ENCODE measurements around the gene USP5. TPM values are rescaled to one million over a fixed set of nuclear protein-coding genes. Genes with fewer than 3 reads are reported as not detected.

Gene USP5
- total RNA-seq, 1 donor = 16.4 TPM

DNA sequence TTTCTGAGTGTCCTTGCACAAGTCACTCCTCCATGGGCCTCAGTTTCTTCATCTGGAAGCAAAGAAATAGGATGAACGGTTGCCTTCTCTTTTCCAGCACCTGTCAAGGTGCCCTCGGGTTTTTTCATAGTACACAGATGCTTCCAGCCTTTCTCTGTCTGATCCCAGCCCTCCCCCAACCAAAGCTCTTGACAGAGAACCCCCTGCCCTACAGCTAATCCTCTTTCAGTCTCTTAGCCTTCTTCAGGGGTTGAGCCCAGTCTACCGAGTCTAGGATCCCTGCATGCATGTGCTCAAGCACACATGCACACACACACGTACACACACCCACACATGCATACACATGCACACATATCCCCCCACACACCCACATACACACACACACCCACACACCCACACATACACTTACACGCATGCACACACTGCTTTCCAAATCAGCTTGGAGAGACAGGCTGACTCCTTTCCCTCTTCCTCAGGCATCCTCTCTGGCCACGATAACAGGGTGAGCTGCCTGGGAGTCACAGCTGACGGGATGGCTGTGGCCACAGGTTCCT is 5.6 kb upstream of the USP5 start:
- Histone ChIP-seq H3K27me3 (ENCODE audit: insufficient read depth, low read length) (no peaks in the 10 kb centered on the region), H3K4me3 (ENCODE audit: low read length) (no peak overlapping the region), H3K9me3 (ENCODE audit: low read depth, low read length) (no peaks in the 10 kb centered on the region), H3K4me1 (ENCODE audit: insufficient read depth, low read length) (peaks cover 20% of the 10 kb centered on the region)

DNA sequence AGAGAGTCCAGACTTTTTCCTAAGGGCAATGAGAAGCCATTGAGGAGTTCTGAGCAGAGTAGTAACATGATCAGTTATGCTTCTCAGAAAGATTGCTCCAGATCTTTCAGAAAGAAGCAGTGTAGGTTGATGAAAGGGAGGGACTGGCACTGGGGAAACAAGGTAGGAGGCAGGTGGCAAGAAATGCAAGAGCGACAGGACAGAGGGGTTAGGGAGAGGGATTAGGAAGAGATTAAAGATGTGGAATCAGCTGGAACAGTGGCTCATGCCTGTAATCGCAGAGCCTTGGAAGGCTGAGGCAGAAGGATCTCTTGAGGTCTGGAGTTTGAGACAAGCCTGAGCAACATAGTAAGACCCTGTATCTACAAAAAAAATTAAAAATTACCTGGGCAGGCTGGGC is 4.3 kb upstream of the USP5 start:
- H3K27me3 ChIP-seq (ENCODE audit: insufficient read depth, low read length) = no peaks in the 10 kb centered on the region
- H3K4me3 ChIP-seq (ENCODE audit: low read length) = no peak overlapping the region
- H3K9me3 ChIP-seq (ENCODE audit: low read depth, low read length) = no peaks in the 10 kb centered on the region
- peaks cover 21% of the 10 kb centered on the region for H3K4me1 ChIP-seq (ENCODE audit: insufficient read depth, low read length)

DNA sequence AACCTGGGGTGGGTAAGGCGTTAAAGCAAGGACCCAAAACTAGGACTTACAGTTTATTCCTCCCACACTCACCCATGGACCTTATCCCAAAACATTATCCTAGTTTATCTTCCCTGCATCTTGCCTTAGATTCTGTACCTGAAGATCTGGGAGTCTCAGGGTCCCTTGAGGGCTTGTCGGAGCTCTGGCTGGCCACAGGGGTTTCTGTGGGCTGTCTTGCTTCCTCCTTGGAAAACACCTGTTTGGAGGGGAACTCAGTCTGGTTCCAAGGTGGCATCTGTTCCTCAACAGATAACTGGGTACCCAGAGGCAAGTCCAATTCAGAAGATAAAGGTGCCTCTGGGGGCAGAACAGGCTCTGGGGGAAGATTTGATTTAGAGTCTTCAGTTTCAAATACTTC is 2.5 kb upstream of the USP5 start:
- peaks cover 39% of the 10 kb centered on the region for H3K4me1 ChIP-seq (ENCODE audit: insufficient read depth, low read length)
- H3K27me3 ChIP-seq (ENCODE audit: insufficient read depth, low read length) = no peaks in the 10 kb centered on the region
- no peak overlapping the region for H3K4me3 ChIP-seq (ENCODE audit: low read length)
- no peaks in the 10 kb centered on the region for H3K9me3 ChIP-seq (ENCODE audit: low read depth, low read length)

DNA sequence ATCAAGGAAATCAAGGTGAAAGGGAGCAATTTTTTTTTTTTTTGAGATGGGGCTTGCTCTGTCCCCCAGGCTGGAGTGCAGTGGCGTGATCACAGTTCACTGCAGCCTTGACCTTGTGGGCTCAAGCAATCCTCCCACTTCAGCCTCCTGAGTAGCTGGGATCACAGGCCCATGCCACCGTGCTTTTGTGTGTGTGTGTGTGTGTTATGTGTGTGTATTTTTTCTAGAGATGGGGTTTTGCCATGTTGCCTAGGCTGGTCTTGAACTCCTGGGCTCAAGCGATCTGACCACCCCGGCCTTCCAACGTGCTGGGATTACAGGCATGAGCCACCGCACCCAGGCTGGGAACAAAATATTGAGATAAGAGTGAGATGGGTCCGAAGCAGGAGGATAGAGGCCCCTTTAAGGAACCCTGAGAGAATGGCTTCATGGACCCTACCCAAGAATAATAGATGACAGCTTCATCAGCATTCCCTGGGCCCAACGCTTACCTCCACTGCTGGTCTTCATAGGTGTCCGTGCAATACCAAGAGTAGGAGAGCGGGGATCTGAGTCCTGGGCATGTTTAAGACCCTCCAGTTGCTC is 1.9 kb upstream of the USP5 start:
- H3K9me3 ChIP-seq (ENCODE audit: low read depth, low read length) = no peaks in the 10 kb centered on the region

DNA sequence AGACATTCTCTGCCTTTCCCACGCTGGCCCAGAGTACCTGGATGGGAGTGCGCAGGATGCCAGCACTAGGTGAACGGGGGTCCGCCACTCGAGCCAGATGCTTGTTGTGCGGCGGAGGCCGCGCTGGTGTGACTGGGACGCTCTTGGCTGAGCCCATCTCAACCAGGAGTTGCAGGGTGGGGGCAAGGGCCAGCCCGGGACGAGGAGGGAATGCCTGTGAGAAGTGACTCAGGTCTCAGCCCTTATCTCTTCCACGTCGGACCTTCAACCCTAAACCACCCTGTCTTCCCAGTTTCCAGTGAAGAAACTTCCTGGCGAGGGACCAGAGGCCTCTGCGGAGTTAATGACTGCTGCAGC is 1.2 kb upstream of the USP5 start:
- Histone ChIP-seq H3K4me1 (ENCODE audit: insufficient read depth, low read length) (peaks cover 39% of the 10 kb centered on the region), H3K9me3 (ENCODE audit: low read depth, low read length) (no peaks in the 10 kb centered on the region), H3K27me3 (ENCODE audit: insufficient read depth, low read length) (no peaks in the 10 kb centered on the region), H3K4me3 (ENCODE audit: low read length) (no peak overlapping the region)

More for the DNA sequence above, 1.9 kb upstream of the USP5 start:
- Histone ChIP-seq H3K4me1 (ENCODE audit: insufficient read depth, low read length) (peaks cover 39% of the 10 kb centered on the region), H3K27me3 (ENCODE audit: insufficient read depth, low read length) (no peaks in the 10 kb centered on the region), H3K4me3 (ENCODE audit: low read length) (no peak overlapping the region)

DNA sequence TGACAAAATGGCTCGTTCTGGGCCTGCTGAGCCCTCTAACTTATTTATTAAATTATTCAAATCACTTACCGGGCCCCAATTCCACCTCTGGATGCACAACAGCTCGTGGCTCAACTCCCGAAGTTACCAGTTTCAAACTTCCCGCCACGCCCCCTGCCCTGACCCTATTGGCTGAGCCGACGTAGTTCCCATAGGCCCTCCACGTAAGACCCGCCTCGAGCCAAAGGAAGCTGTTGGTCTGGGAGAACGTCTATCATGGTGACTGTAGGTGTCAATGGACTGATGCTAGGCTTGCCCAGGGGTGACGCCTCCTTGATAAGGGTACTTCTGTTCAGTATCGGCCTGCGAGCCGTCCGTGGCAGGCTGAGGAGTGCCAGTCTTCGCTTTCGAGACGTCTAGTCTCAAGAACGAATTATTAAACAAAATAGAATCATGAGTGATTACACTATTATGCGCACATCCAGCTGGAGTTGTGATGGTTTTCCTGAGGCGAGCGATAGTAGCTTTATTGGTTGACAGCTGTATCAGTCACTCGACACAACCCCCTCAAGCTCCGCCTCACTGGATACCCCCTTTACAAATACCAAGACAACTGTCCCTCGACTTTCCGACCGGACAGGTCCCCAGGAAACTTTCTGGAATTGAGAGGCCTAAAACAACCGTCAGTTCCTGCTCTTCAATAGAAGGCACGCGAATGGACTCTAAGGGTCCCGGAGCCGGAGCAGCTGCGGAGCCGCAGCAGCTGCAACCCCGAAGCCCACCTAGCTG is 613 bp upstream of the USP5 start, which contains the start of gene CDCA3:
TSS of gene CDCA3 (minus strand) at position 134 of the 768 bp plus-strand sequence. CDS start 334 bp downstream, outside the sequence.
- Histone ChIP-seq H3K9me3 (ENCODE audit: low read depth, low read length) (no peaks in the 10 kb centered on the region), H3K4me3 (ENCODE audit: low read length) (peak within 1 kb of the TSS; percentile 74)

DNA sequence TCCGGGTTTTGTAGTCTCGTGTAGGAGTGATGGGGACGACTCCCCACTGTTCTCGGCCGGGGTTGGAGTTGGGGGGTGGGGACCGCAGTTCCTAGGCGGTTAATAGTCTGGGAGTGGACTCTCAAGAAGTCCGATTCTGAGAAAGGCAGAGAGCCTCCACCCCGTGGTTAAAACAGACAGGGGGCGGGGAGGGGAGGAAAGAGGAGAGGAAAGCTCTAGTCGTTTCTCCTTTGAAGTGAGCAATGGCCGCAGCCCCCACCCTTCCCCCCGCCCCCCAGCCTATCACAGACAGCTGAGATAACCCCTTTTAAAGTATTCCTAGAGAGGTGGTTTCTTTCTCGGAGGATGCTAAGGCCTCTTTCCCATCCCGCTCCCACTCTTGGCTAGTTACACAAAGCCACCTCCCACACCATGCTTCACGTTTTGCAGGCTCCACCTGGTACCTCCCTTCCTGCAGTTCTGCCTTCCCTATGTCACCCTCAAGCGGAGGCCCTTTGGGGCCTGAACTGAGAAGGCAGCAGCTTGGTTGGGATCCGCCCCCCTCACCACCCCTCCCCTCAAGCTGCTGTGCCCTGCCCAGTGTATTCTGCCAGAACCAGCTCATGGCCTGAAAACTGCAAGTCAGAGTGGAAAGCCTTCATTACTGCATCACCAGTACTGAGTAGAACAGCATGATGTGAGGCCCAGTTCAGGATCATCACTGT is 853 bp downstream of the USP5 start:
- H3K4me3 ChIP-seq (ENCODE audit: low read length) = peak overlapping the region; percentile 74
- peaks cover 39% of the 10 kb centered on the region for H3K4me1 ChIP-seq (ENCODE audit: insufficient read depth, low read length)
- H3K9me3 ChIP-seq (ENCODE audit: low read depth, low read length) = no peaks in the 10 kb centered on the region
- H3K27me3 ChIP-seq (ENCODE audit: insufficient read depth, low read length) = no peaks in the 10 kb centered on the region

More for the DNA sequence above, 613 bp upstream of the USP5 start, which contains the start of gene CDCA3:
- Histone ChIP-seq H3K27me3 (ENCODE audit: insufficient read depth, low read length) (no peaks in the 10 kb centered on the region), H3K4me1 (ENCODE audit: insufficient read depth, low read length) (peaks cover 39% of the 10 kb centered on the region)

DNA sequence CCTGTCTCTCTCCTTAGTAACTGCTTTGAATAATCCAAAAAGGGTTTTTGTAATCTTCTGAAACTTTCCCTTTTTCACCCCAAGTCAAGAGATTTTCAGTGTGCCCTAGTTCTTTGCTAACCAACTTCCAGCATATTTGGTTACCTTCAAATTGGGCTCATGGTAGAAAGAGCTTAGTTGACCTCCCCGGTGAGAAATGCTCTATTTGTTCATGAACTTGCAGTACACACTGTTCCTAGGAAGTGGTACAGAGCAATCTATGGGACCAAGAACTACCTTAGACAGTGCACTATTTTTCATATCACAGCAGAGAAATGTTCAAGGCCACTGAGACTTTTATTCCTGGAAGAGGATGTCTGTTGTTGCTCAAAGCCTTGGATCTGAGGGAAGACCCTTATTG is 1.7 kb downstream of the USP5 start:
- Histone ChIP-seq H3K9me3 (ENCODE audit: low read depth, low read length) (no peaks in the 10 kb centered on the region), H3K4me1 (ENCODE audit: insufficient read depth, low read length) (peaks cover 39% of the 10 kb centered on the region), H3K27me3 (ENCODE audit: insufficient read depth, low read length) (no peaks in the 10 kb centered on the region), H3K4me3 (ENCODE audit: low read length) (no peak overlapping the region)

DNA sequence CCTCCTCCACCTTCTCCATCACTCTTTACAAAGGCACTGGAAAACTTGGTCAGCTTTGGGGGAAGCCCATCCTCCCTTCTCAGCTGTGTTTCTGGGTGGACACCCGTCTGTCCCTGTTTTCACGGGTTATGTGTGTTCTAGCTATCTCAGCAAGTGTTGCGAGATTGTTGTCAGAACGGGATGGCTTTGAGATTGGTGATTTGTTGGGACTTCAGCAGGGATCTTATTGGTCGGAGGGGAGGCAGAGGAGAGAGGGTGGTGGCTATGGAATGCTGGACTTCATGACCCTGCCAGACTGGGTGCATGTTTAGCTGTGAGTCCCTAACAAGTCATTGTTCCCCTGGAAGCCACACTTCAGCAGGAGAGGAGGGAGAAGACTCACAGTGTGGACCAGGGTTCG is 2.1 kb downstream of the USP5 start:
- Histone ChIP-seq H3K4me1 (ENCODE audit: insufficient read depth, low read length) (peaks cover 39% of the 10 kb centered on the region), H3K4me3 (ENCODE audit: low read length) (no peak overlapping the region), H3K27me3 (ENCODE audit: insufficient read depth, low read length) (no peaks in the 10 kb centered on the region), H3K9me3 (ENCODE audit: low read depth, low read length) (no peaks in the 10 kb centered on the region)

DNA sequence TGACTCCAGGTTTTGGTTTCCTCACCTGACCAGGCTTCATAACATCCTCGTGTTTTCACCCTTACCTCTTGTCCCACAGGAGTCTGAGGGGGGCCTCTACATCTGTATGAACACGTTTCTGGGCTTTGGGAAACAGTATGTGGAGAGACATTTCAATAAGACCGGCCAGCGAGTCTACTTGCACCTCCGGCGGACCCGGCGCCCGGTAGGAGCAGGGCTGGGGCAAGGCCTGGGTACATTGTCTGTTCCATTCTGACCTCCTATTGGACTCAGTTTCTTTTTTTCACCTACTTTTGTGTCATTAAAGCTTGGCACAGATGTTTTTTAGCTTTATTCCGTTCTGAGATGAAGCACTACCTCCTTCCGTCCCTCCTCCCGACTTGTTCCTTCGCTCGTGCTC is 3.4 kb downstream of the USP5 start:
- H3K27me3 ChIP-seq (ENCODE audit: insufficient read depth, low read length) = no peaks in the 10 kb centered on the region
- H3K4me3 ChIP-seq (ENCODE audit: low read length) = no peak overlapping the region
- no peaks in the 10 kb centered on the region for H3K9me3 ChIP-seq (ENCODE audit: low read depth, low read length)
- H3K4me1 ChIP-seq (ENCODE audit: insufficient read depth, low read length) = peaks cover 27% of the 10 kb centered on the region

DNA sequence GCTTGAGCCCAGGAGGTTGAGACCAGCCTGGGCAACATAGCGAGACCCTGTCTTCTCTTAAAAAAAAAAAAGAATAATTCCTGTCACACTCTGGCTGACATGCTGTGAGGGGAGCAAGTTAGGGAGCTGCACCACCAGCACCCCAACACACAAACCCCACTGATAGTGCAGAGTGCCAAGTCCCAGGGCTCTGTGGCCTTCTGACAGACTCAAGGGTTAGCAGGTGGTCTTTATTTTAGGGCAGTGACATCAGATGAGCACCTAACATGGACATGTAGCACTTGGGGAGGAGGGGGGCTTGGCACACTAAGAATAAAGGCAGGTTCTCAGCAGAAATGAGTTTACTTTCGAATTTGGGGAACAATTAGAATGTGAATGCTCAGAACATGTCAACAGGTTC is 6.8 kb downstream of the USP5 start:
- Histone ChIP-seq H3K27me3 (ENCODE audit: insufficient read depth, low read length) (no peaks in the 10 kb centered on the region), H3K4me3 (ENCODE audit: low read length) (no peak overlapping the region), H3K9me3 (ENCODE audit: low read depth, low read length) (no peaks in the 10 kb centered on the region), H3K4me1 (ENCODE audit: insufficient read depth, low read length) (peaks cover 7% of the 10 kb centered on the region)

DNA sequence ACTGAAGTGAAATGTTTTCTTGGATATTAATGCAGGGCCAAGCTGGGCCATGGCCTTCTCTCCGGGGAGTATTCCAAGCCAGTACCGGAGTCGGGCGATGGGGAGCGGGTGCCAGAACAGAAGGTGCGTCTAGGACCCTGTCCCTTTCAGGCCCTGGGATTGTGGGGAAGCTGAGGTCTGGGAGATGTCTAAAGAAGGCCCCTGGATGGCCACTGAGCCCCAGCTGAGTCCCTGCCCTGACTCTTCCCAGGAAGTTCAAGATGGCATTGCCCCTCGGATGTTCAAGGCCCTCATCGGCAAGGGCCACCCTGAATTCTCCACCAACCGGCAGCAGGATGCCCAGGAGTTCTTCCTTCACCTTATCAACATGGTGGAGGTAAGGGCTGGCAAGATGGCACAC is 8.2 kb downstream of the USP5 start:
- Histone ChIP-seq H3K4me1 (ENCODE audit: insufficient read depth, low read length) (no peaks in the 10 kb centered on the region), H3K27me3 (ENCODE audit: insufficient read depth, low read length) (no peaks in the 10 kb centered on the region), H3K4me3 (ENCODE audit: low read length) (no peak overlapping the region), H3K9me3 (ENCODE audit: low read depth, low read length) (no peaks in the 10 kb centered on the region)

DNA sequence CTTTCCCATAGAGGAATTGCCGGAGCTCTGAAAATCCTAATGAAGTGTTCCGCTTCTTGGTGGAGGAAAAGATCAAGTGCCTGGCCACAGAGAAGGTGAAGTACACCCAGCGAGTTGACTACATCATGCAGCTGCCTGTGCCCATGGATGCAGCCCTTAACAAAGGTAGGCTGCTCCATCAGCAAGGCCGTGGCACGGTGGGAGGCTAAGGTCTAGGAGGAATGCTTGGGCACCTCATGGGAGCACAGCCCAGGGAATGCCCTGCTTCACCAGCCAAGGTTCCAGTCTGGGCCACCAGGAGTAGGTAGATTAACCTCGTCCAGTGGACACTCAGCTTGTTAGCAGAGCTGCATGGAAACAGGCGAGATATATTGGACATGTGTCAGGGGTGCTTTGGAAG is 9.0 kb downstream of the USP5 start:
- Histone ChIP-seq H3K27me3 (ENCODE audit: insufficient read depth, low read length) (no peaks in the 10 kb centered on the region), H3K9me3 (ENCODE audit: low read depth, low read length) (no peaks in the 10 kb centered on the region), H3K4me3 (ENCODE audit: low read length) (no peak overlapping the region), H3K4me1 (ENCODE audit: insufficient read depth, low read length) (no peaks in the 10 kb centered on the region)

DNA sequence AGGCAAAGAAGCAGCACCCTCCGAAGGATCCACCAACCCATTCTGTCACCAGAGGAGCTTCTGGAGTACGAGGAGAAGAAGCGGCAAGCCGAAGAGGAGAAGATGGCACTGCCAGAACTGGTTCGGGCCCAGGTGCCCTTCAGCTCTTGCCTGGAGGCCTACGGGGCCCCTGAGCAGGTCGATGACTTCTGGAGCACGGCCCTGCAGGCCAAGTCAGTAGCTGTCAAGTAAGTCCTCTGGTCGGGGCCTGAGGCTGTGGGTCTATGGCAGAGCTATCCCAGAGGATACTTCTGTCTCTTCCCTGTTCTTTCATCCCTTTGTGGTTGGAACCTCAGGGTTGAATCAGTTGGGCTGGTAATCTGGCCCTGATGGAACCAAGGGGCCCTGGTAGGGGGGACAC is 9.4 kb downstream of the USP5 start:
- no peaks in the 10 kb centered on the region for H3K9me3 ChIP-seq (ENCODE audit: low read depth, low read length)
- H3K4me3 ChIP-seq (ENCODE audit: low read length) = no peak overlapping the region
- peaks cover 1% of the 10 kb centered on the region for H3K4me1 ChIP-seq (ENCODE audit: insufficient read depth, low read length)
- no peaks in the 10 kb centered on the region for H3K27me3 ChIP-seq (ENCODE audit: insufficient read depth, low read length)

DNA sequence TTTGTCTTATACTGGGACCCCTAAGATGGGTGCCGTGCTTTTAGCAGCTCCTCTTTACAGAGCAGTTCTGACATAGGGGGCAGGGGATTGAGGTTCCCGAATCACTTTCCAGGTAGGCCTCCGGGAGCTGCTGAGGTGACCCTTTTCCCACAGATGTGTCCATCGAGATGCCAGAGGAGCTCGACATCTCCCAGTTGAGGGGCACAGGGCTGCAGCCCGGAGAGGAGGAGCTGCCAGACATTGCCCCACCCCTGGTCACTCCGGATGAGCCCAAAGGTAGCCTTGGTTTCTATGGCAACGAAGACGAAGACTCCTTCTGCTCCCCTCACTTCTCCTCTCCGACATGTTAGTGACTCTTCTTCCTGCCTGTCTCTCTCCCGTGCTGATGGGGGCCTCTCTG is 11.1 kb downstream of the USP5 start:
- Histone ChIP-seq H3K4me1 (ENCODE audit: insufficient read depth, low read length) (peaks cover 9% of the 10 kb centered on the region), H3K9me3 (ENCODE audit: low read depth, low read length) (no peaks in the 10 kb centered on the region), H3K4me3 (ENCODE audit: low read length) (no peak overlapping the region), H3K27me3 (ENCODE audit: insufficient read depth, low read length) (no peaks in the 10 kb centered on the region)

All from mononuclear cell (primary cell).